Trophoblast cell (in vitro differentiated cells and primary cell): Measurements from ENCODE around the gene MDH1.
"Not testable (repeated sequence)": the region's sequence is repeated elsewhere in the genome, so short reads cannot be mapped to it uniquely, and the experiment has no call there.

Source experiments
- DNase-seq, 2 donors: peaks; one replicate each; pipeline ENCODE4 v3.0.0-alpha.2; 2016
- H2AFZ ChIP-seq: 2 replicates; pipeline ENCODE4 v1.6.1; 2013; ENCODE audit warnings: low read length, moderate library complexity, mild to moderate bottlenecking; ENCODE audit not compliant: insufficient read depth, poor library complexity
- H2AK5ac ChIP-seq: 2 replicates; pipeline ENCODE4 v1.6.1; 2013; ENCODE audit warnings: mild to moderate bottlenecking, low read length
- H2BK120ac ChIP-seq: 2 replicates; pipeline ENCODE4 v1.6.1; 2013; ENCODE audit warnings: low read length, mild to moderate bottlenecking, moderate library complexity; ENCODE audit not compliant: insufficient read depth, poor library complexity
- H2BK12ac ChIP-seq: 2 replicates; pipeline ENCODE4 v1.6.1; 2013; ENCODE audit warnings: mild to moderate bottlenecking, low read length, moderate library complexity
- H2BK5ac ChIP-seq: 2 replicates; pipeline ENCODE4 v1.6.1; 2013; ENCODE audit warnings: low read length, low read depth, moderate library complexity, mild to moderate bottlenecking; ENCODE audit not compliant: poor library complexity
- H3K14ac ChIP-seq: 2 replicates; pipeline ENCODE4 v1.6.1; 2013; ENCODE audit warnings: mild to moderate bottlenecking, low read length
- H3K18ac ChIP-seq: 2 replicates; pipeline ENCODE4 v1.6.1; 2013; ENCODE audit warnings: mild to moderate bottlenecking, low read length
- H3K23ac ChIP-seq: 2 replicates; pipeline ENCODE4 v1.6.1; 2013; ENCODE audit warnings: low read length
- H3K27ac ChIP-seq: 2 replicates; pipeline ENCODE4 v1.5.1; 2013; ENCODE audit warnings: low read depth, mild to moderate bottlenecking, inconsistent platforms, low read length, moderate library complexity
- H3K27me3 ChIP-seq: 2 replicates; pipeline ENCODE4 v1.6.1; 2013; ENCODE audit warnings: inconsistent platforms, mild to moderate bottlenecking, low read length, moderate library complexity; ENCODE audit not compliant: insufficient read depth
- H3K36me3 ChIP-seq, 2 experiments: 1 replicate in 1 of 2; 2 replicates in 1 of 2; pipeline ENCODE4 v1.6.1; 2013; ENCODE audit warnings: low read length in 2 of 2, mild to moderate bottlenecking in 2 of 2, moderate library complexity in 1 of 2; ENCODE audit not compliant: insufficient read depth in 2 of 2, control insufficient read depth in 1 of 2
- H3K4ac ChIP-seq: 2 replicates; pipeline ENCODE4 v1.6.1; 2013; ENCODE audit warnings: low read depth, mild to moderate bottlenecking, low read length, moderate library complexity
- H3K4me1 ChIP-seq, 2 experiments: 1 replicate in 1 of 2; 2 replicates in 1 of 2; pipeline ENCODE4 v1.6.1; 2013; ENCODE audit warnings: low read length in 2 of 2, mild to moderate bottlenecking in 2 of 2, moderate library complexity in 1 of 2; ENCODE audit not compliant: insufficient read depth in 2 of 2, control insufficient read depth in 1 of 2
- H3K4me2 ChIP-seq: 2 replicates; pipeline ENCODE4 v1.6.1; 2013; ENCODE audit warnings: inconsistent platforms, mild to moderate bottlenecking, low read length, moderate library complexity
- H3K4me3 ChIP-seq: 2 replicates; pipeline ENCODE4 v1.5.1; 2013; ENCODE audit warnings: mild to moderate bottlenecking, low read depth, low read length, inconsistent platforms
- H3K79me1 ChIP-seq: one replicate; pipeline ENCODE4 v1.6.1; 2013; ENCODE audit warnings: low read length
- H3K79me2 ChIP-seq: 2 replicates; pipeline ENCODE4 v1.6.1; 2013; ENCODE audit warnings: low read length, mild to moderate bottlenecking; ENCODE audit not compliant: control insufficient read depth, insufficient read depth, poor library complexity
- H3K9ac ChIP-seq: 2 replicates; pipeline ENCODE4 v1.6.1; 2013; ENCODE audit warnings: mild to moderate bottlenecking, low read length
- H3K9me3 ChIP-seq: 2 replicates; pipeline ENCODE4 v1.6.1; 2013; ENCODE audit warnings: low read depth, mild to moderate bottlenecking, control low read depth, inconsistent platforms, low read length; ENCODE audit not compliant: insufficient read depth
- H4K12ac ChIP-seq: 2 replicates; pipeline ENCODE4 v1.6.1; 2013; ENCODE audit warnings: low read depth, mild to moderate bottlenecking, low read length, moderate library complexity
- H4K8ac ChIP-seq: 2 replicates; pipeline ENCODE4 v1.6.1; 2013; ENCODE audit warnings: low read depth, mild to moderate bottlenecking, low read length, moderate library complexity
- H4K91ac ChIP-seq: one replicate; pipeline ENCODE4 v1.6.1; 2013; ENCODE audit warnings: low read depth, mild to moderate bottlenecking, low read length, moderate library complexity
- WGBS: extraction: QIAGEN DNeasy Blood & Tissue Kit; methylation state at CpG from one replicate; pipeline ENCODE4 v1.1.7; 2013; ENCODE audit warnings: missing lambda C conversion rate; ENCODE audit not compliant: insufficient read length, insufficient coverage; ENCODE audit errors: extremely low coverage; 5-methylcytosine and 5-hydroxymethylcytosine counted together

The MDH1 gene

DNA sequence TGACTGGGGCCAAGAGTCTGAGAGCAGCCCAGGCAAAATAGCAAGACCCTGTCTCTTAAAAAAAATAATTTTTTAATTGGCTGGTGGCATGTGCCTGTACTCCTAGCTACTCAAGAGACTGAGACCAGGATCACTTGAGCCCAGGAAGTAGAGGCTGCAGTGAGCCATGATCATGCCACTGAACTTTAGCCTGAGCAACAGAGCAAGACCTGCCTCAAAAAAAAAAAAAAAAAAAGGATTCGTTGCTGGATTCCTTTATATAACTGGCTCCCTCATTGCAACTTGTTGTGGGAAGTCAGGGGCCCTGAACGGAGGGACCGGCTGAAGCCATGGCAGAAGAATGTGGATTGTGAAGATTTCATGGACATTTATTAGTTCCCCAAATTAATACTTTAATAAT, 15.7 kb upstream of the MDH1 start:
- not testable (repeated sequence) for H3K4ac ChIP-seq, H2AFZ ChIP-seq, H3K27ac ChIP-seq, H3K79me2 ChIP-seq, H2BK12ac ChIP-seq, H4K12ac ChIP-seq, H3K4me3 ChIP-seq, H3K27me3 ChIP-seq, H3K4me2 ChIP-seq, H2BK5ac ChIP-seq, H4K91ac ChIP-seq, H3K9me3 ChIP-seq, H3K23ac ChIP-seq, H2AK5ac ChIP-seq, H3K36me3 ChIP-seq, H3K79me1 ChIP-seq, H3K4me1 ChIP-seq, H3K9ac ChIP-seq, H3K14ac ChIP-seq, H3K18ac ChIP-seq, H2BK120ac ChIP-seq, H4K8ac ChIP-seq, DNase-seq
- WGBS: no CpG with 5 or more reads among the region's 3 CpGs

DNA sequence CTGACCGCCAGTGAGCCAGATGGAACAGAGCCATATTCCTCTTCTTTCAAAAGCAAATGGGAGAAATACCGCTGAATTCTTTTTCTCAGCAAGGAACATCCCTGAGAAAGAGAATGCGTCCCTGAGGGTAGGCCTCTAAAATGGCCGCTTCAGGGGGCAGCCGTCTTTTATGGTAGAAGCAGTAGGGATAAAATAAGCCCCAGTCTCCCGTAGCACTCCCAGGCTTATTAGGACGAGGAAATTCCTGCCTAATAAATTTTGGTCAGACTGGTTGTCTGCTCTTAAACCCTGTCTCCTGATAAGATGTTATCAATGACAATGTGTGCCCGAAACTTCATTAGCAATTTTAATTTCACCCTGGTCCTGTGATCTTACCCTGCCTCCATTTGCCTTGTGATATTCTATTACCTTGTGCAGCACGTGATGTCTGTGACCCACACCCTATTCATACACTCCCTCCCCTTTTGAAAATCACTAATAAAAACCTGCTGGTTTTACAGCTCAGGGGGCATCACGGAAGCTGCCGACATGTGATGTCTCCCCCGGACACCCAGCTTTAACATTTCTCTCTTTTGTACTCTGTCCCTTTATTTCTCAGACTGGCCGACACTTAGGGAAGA, 14.9 kb upstream of the MDH1 start:
- not testable (repeated sequence) for H2BK120ac ChIP-seq, H3K27ac ChIP-seq, H3K23ac ChIP-seq, H2BK12ac ChIP-seq, H3K36me3 ChIP-seq, H3K14ac ChIP-seq, H3K27me3 ChIP-seq, H3K4me3 ChIP-seq, H4K91ac ChIP-seq, H4K8ac ChIP-seq, DNase-seq, H2AFZ ChIP-seq, H3K4me2 ChIP-seq, H3K4me1 ChIP-seq, H3K9ac ChIP-seq, H2AK5ac ChIP-seq, H3K79me2 ChIP-seq, H3K18ac ChIP-seq, H4K12ac ChIP-seq, H3K79me1 ChIP-seq, H3K9me3 ChIP-seq, H3K4ac ChIP-seq, H2BK5ac ChIP-seq
- WGBS: no CpG with 5 or more reads among the region's 13 CpGs

DNA sequence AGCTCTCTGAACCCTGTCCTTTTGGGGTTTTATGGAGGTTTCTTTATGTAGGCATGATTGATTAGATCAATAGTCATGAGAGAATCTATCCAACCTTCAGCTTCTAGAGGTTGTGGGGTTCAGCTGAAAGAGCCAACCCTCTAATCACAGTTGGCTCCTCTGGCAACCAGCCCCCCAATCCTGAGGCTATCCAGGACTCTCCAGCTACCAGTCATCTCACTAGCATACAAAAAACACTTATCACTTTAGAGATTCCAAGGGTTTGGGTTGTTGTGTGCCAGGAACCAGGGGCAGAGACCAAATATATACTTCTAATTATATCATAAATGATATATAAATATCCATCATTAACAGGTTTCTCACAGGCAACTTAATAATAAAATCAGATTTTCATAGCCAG, 12.2 kb upstream of the MDH1 start:
- Histone ChIP-seq H4K12ac (no peak overlapping the region), H3K14ac (no peak overlapping the region)

DNA sequence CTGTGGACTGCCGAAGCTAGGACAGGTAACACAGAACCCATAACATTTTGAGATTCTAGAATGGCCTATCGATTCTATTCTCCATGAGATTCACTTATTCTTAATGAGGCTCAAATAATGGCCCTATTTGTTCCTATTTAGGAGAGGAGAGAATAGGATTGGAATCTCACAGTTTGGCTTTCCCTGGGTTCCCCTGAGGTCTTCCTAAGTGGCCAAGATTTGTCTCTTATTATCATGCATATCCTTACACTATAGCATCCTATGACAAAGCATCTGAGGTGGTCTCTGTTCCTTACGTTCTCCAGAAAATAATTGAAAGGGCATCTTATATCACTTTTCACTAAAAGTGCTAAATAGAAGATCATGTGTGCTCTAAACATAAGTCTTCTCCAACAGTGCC, 10.0 kb upstream of the MDH1 start:
- Histone ChIP-seq H3K4me2 (no peak overlapping the region), H3K27ac (no peak overlapping the region), H3K4me1 (no peaks in the 10 kb centered on the region), H4K12ac (no peak overlapping the region), H3K27me3 (no peaks in the 10 kb centered on the region), H2AK5ac (no peak overlapping the region), H3K79me2 (no peaks in the 10 kb centered on the region), H2BK120ac (no peak overlapping the region), H3K18ac (no peak overlapping the region), H3K9me3 (no peaks in the 10 kb centered on the region), H4K8ac (no peak overlapping the region), H3K9ac (no peak overlapping the region), H2BK5ac (no peak overlapping the region), H3K79me1 (no peaks in the 10 kb centered on the region), H3K4me3 (no peak overlapping the region), H4K91ac (no peak overlapping the region), H3K36me3 (no peaks in the 10 kb centered on the region), H3K23ac (no peak overlapping the region), H3K4ac (no peak overlapping the region), H2BK12ac (no peak overlapping the region), H2AFZ (no peak overlapping the region), H3K14ac (no peak overlapping the region)
- DNase-seq: no peak
- WGBS: no CpG with 5 or more reads among the region's 3 CpGs

More for the DNA sequence above, 12.2 kb upstream of the MDH1 start:
- Histone ChIP-seq H3K9ac (no peak overlapping the region), H3K79me2 (no peaks in the 10 kb centered on the region), H3K4me3 (no peak overlapping the region), H3K27me3 (no peaks in the 10 kb centered on the region), H2AK5ac (no peak overlapping the region), H3K4ac (no peak overlapping the region), H2BK5ac (no peak overlapping the region), H3K36me3 (no peaks in the 10 kb centered on the region), H3K23ac (no peak overlapping the region), H3K9me3 (no peaks in the 10 kb centered on the region), H4K91ac (no peak overlapping the region), H3K27ac (no peak overlapping the region), H4K8ac (no peak overlapping the region), H2BK120ac (no peak overlapping the region), H2AFZ (no peak overlapping the region), H3K4me2 (no peak overlapping the region), H3K18ac (no peak overlapping the region), H2BK12ac (no peak overlapping the region), H3K4me1 (no peaks in the 10 kb centered on the region), H3K79me1 (no peaks in the 10 kb centered on the region)
- DNase-seq: no peak
